GM18526 (cell line): ENCODE results near the gene ATAD1.

Source experiments
- POLR2A ChIP-seq: IDR thresholded peaks from 3 replicates; pipeline ENCODE4 v1.6.1; 2011; ENCODE audit not compliant: insufficient read length; ENCODE audit errors: extremely low read depth

Gene ATAD1

DNA sequence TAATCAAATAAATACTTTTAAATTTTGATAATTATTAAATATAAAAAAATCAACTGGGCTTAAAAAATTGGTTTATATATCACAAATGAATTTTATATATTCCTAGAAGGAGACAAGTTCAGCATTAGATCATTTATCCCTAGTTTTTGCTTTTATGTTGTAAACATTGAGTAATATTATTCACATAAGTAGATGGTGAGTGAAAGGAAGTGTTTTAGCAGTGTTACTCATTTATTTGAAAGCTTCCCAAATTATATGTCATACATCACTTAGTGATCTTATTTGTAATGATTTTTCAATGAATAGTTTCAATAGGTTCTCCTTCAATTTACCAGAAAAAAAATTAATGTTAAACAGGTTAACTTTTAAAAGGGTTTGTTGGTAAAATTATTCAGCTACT lies 29.5 kb upstream of the ATAD1 start:
- no peak for TF ChIP-seq POLR2A

DNA sequence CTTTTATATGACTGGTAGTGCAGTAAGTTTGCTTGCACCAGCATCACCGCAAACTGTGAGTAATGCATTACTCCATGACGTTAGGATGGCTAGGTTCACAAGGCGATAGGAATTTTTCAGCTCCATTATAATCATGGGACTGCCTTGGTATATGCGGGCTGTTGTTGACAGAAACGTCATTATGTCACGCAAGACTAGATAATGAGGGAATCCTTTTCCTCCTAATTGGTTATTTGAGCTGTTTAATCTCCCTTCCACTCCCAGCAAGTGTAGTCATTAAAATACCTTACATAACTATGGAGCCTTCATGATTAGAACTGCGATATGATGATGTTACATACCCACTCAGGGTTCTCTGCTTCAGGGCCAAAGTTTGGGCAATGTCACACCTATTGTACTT lies 28.0 kb upstream of the ATAD1 start:
- TF ChIP-seq POLR2A = no peak

DNA sequence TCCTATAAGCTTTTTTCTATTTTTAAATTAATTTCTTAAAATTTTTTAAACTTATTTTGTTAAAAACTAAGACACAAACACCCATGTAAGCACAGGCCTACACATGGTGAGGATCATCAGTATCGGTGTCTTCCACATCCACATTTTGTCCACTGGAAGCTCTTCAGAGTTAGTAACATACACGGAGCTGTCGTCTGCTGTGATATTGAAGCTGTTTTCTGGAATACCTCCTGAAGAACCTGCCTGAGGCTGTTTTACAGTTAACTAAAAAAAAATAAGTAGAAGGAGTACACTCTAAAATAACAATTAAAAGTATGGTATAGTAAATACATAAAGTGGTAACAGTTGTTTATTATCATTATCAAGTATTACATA lies 27.6 kb upstream of the ATAD1 start:
- TF ChIP-seq POLR2A = no peak

DNA sequence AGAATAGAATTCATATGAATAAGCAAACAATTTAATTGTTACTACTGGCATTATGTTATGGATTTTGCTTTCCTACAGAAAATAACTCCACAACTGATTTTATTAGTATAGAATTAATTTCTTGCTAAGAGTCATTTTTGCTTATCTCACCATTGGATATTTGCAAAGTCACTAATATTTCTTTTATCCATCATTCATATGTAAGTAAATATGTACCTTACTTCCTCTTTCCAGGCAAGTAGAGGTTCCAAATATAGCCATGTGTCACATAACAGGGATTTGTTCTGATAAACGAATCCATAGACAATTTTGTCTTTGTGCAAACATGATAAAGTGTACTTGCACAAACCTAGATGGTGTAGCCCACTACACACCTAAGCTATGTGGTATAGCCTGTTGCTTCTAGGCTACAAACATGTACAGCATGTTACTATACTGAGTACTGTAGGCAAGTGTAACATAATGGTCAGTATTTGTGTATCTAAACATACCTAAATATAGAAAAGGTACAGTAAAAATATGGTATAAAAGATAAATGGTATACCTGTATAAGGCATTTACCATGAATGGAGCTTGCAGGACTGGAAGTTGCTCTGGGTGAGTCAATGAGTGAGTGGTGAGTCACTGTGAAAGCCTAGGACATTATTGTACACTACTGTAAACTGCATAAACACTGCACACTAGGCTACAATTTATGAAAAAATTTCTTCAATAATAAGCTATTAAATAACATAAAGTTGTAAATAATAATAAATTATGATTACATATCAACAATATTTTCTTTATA lies 27.0 kb upstream of the ATAD1 start:
- TF ChIP-seq POLR2A = no peak

DNA sequence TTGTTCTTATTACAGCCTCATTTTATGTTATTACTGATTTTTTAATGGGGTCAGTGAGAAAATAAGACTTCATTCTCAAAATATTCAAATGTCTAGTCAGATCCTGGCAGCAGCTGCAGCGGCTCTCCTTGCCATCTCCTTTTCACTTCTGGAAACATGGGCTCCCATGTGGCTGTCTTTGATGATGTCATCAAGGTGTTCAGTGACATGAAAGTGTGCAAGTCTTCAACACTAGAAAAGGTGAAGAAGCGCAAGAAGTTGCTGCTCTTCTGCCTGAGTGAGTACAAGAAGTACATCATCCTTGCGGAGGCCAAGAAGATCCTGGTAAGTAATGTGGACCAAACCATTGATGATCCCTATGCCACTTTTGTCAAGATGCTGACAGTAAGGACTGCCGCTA lies 25.7 kb upstream of the ATAD1 start:
- TF ChIP-seq POLR2A = no peak

DNA sequence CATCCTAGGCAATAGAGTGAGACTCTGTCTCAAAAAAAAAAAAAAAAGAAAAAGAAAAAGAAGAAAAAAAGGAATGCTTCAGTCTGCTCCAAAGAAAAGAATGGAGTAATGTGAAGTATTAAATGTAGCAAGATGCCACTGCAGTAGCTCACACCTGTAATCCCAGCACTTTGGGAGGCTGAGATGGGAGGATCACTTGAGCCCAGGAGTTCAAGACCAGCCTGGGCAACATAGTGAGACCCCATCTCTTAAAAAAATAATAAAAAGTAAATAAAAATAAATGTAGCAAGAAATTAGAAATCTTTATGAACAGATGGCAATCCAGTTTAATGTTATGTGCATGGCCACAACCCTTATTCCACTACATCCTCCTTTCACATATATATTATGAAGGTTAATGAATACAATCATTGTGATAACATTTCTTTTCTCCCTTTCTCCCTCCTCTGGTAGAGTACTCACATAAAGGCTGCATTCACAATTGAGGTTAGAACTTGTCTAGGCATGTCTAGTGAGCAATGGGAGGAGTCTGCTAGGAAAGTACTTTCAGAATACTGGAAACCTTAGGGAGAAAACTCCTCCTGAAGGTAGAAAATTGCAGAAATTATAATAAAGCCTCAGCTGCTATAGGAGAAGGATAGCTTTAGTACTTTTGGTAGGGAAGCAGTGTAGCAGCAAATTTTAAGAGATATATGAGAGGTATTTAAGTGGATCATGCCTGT lies 24.9 kb upstream of the ATAD1 start:
- TF ChIP-seq POLR2A = no peak

DNA sequence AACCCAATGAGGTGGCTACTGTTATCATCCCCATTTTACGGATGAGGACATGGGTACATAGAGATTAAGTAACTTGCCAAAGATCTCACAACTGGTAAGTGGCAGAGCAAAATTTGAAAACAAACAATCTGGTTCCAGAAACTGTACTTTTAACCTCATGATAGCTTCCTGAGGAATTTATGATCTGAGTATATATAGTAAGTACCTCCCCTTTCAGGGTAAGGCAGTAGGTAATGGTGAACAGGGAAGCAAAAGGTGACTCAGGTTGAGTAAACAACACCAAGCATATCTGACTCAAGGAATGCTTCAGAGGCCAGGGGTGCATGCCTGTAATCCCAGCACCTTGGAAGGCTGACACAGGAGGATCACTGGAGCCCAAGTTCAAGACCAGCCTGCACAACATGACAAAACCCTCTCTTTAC lies 24.2 kb upstream of the ATAD1 start:
- TF ChIP-seq POLR2A = no peak

DNA sequence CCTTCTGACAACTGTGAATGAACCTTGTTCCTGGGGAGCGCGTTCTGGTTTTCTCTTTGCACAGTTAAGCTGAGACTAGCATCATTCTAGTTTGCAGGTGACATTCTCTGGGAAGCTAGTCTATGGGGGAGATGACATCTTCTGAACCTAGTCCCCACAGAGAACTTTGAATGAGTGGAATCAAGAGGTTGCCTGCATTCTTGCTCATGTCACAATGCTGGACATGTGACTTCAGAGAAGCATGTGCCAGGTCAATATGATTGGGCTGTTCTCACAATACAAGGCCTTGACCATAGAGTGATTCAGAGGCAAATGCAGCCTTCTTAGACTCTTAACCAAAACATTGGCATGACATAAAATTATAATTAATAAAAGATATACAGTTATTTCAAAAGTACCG lies 23.2 kb upstream of the ATAD1 start:
- no peak for TF ChIP-seq POLR2A

DNA sequence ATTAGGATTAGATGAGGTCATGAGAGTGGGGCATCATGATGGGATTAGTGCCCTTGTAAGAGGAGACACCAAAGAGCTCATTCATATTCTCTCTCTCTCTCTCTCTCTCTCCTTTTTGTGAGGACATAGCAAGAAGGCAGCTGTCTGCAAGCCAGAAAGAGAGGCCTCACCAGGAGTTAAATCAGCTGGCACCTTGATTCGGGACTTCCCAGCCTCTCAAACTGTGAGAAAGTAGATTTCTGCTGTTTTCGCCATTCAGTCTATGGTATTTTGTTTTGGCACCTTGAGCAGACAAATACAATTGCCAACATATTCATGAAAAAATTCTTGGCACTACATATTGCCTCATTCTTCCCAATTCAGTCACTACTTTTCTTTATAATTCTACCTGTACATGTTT lies 20.6 kb upstream of the ATAD1 start:
- no peak for TF ChIP-seq POLR2A

DNA sequence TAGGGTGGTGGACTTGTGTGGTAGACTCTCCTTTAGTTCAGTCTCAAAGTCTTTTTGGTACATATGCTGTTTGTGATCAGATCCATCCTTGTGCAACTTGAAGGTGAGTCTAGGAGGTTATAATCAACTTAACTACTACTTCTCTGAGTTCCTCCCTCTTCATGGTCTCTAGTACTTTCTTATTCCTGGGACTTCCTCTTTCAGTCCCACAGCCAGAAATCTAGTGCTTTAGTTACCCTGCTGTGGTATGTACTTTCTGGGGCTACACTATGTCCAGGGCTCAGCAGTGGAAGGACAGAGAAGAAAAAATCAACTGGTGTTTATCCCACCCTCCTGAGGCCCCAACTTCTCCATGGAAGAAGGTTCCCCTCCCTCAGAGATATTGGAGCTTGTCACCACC lies 19.4 kb upstream of the ATAD1 start:
- no peak for TF ChIP-seq POLR2A

DNA sequence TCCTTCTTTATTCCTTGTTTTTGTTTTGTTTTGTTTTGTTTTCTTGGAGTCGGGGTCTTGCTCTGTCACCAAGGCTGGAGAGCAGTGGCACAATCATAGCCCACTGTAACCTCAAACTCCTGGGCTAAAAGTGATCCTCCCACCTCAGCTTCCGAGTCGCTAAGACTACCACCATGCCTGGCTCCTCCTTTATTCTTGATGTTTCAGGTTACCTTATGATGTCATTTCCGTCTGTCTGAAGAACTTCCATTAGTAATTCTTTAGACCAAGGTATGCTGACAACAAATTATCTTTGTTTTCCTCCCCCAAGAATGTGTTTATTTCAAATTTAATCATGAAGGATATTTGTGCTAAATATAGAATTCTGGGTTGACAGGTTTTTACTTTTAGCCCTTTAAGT lies 18.1 kb upstream of the ATAD1 start:
- TF ChIP-seq POLR2A = no peak

DNA sequence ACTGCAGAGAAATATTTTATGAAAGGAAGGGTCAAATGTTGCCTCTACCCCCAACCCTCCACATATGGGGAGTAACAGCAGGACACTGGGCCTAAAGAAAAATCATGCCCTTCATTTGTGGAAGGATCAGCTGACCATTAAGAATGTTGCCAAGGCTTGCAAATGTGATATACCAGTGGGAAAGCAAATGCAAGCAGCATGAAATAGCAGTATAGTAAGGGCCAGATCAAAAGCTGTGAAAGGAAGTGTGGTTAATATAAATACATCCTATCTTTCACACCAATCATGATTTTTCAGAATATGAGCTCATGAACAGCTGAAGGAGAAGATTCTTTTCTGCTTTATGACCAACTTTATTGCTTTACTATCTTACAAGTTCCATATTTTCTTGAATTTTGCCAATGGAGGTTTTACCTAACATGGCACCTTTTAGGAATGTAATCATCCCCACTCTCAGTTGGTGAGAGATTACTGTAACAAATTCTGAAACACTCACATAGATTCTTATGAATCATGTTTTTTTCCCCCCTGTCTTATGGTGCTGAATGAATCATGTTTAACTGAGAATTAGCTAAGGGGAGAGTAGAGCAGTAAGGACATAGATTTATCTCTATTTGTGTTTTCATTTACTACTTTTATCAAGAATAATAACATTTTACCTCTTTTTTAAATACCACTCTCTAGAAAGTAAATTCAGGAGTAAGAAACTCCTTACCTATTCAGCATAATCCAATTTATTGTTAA lies 12.1 kb upstream of the ATAD1 start:
- TF ChIP-seq POLR2A = no peak

DNA sequence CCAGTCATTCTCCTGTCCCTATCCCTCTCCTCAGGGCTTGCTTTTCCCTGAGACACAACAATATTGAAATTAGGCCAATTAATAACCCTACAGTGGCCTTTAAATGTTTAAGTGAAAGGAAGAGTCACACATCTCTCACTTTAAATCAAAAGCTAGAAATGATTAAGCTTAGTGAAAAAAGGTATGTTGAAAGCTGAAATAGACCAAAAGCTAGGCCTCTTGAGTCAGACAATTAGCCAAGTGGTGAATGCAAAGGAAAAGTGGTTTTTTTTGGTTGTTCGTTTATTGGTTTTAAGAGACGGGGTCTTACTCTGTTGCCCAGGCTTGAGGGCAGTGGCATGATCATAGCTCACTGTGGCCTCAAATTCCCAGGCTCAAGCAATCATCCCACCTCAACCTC lies 9.7 kb upstream of the ATAD1 start:
- no peak for TF ChIP-seq POLR2A

DNA sequence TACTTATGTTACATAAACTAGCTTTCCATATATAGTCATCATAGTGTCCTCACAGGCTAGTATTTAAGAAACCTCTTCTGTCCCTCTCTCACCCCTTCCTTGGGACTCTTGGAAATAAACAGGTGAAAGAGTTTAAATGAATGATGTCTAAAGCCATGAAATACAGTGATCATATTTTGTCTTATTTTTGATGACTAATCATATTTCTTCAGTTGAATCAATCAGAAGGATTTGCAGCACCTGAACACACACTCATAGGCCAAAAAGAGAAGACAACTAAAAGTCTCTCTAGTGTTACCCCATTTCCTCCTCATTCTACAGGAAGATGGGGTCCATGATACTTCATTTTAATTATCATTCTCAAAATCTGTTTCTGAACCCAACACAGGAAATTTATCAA lies 8.6 kb upstream of the ATAD1 start:
- no peak for TF ChIP-seq POLR2A

DNA sequence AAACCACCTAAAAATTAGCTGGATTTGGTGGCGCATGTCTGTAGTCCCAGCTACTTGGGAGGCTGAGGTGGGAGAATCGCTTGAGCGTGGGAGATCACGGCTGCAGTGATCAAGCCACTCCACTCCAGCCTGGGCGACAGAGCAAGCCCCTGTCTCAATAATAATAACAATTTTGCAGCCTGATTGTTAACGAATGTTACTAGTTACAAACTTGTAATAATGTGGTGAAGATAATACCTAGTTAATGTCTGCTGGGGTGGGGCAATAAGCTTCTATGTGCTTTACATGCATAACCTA lies 1.2 kb upstream of the ATAD1 start:
- no peak for TF ChIP-seq POLR2A

DNA sequence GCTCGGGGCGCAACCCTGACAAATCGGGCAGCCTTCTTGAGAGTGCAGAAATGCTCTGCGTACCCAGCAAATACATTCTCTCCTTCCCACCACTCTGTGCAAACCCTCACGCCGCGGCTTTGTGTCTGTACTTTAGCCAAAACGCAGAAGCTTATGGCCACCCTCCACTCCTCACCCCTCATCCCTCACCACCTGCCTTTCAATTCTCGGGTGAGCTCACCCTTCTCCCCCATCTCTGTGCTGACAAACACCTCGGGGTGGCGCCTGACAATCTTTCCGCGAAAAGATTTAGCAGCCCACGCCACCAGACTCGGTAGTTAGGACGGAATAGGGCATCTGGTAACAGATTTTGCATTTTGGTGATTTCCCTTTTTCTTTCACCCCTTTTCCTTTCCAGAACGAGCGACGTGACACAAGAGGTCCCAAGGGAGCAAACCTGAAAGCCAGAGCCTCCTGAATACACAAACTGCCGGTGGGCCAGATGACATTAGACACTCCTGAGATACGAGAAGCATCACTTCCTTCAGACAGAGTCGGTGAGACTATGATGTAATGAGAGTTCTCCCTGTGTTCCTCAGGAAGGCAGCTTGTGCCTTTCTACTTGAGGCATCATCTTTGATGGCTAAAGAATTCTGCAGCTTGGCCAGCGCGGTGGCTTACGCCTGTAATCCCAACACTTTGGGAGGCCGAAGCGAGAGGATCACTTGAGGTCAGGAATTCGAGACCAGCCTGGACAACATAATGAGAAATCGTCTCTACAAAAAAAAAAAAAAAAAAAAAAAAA lies 671 bp upstream of the ATAD1 start:
- TF ChIP-seq POLR2A = no peak

DNA sequence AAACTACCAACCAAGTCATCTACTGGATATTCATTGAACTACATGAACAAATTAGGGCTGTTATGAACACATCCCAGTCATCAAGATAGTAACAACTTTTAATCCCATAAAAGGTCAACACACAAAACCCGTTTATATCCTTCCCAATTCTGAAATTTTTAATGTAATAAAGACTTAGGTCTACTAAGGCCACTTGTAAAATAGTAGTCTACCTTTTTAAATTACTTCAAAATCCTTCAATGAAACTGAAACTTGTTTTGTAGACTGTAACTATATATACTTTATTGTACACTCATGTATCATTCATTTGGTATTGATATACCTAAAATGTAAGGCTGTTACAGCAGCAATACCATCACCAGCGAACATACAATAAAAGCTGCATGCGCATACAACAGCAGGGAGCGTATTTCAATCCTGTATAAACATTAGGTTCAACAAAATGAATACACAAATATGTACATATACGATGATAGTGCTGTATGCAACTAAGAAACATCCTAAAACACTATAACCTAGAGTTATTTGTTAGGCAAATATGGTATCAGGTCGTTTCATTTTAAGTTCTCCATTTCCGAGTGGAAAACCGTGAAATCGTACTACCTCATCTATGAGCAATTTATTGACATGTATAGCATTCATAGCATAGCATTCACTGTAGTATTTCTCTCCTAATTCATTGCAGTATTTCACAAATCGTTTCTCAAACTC lies 973 bp downstream of the ATAD1 start:
- TF ChIP-seq POLR2A = no peak
